HG03571 (cell line): ENCODE results near the gene AEBP1.

ENCODE experiments used
- ATAC-seq: cut with Tn5 transposase; IDR thresholded peaks from one replicate; pipeline ENCODE4 v1.9.1; 2021; ENCODE audit not compliant: unreplicated experiment

Gene AEBP1

GRCh38 chr7:44066494-44067063 lies 37.6 kb upstream of the AEBP1 start:
- ATAC-seq: no peak

- ATAC-seq: no peak
These were observed 36.8 kb upstream of the AEBP1 start for GRCh38 chr7:44067064-44067951.

GRCh38 chr7:44068054-44068453 lies 36.1 kb upstream of the AEBP1 start:
- no peak for ATAC-seq

- ATAC-seq: no peak
These were observed 32.3 kb upstream of the AEBP1 start for GRCh38 chr7:44071726-44072363.

- no peak for ATAC-seq
These were observed 31.5 kb upstream of the AEBP1 start for GRCh38 chr7:44072364-44073231.

DNA sequence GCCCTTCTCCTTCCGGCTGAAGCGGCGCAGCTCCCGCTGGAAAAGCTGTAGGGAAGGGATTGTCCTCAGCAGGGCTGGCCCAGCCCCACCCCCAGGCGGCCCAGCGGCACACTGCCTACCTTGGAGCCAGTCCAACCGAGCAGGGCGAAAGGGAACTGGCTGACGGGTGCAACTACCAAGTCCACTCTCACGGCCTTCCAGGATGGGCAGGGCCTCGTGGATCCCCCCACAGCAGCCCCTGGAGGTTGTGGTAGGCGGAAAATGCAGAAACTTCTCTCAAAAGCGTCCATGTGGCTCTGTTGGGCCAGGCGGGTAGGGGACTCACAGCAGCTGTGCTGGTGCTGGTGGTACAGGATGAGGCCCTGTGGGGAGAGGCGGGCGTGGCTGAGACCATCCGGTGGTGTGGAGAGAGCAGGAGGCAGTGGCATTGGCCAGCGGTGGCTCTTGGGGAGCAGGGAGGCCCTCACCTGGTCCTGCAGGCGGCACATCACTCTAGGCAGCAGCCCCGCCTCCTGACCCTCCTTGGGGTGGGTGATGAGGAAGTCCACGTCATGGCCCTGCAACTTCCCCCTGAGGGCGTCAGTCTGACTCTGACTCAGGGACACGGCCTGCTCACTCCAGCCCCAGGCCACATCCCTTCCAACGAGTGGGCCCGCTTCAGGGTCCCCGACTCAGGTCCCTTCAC lies 30.3 kb upstream of the AEBP1 start:
- no peak for ATAC-seq

DNA sequence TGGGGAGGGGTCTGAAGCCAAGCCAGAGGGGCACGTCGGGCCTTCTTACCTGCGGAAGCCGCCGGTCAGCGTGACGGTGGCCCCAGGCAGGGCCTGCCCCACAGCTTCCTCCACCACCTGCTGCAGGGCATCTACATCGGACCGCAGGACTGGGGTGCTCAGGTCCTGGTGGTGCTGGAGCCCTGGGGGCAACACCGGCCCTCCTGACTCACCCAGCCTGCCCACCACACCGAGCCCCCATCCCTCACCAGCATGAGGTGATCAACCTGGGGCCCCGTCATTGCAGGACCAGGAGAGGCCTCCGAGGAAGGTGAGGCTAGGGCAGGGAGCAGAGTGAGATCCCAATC lies 29.8 kb upstream of the AEBP1 start:
- no peak for ATAC-seq

- ATAC-seq: no peak
These were observed 28.7 kb upstream of the AEBP1 start for GRCh38 chr7:44075296-44076075.

DNA sequence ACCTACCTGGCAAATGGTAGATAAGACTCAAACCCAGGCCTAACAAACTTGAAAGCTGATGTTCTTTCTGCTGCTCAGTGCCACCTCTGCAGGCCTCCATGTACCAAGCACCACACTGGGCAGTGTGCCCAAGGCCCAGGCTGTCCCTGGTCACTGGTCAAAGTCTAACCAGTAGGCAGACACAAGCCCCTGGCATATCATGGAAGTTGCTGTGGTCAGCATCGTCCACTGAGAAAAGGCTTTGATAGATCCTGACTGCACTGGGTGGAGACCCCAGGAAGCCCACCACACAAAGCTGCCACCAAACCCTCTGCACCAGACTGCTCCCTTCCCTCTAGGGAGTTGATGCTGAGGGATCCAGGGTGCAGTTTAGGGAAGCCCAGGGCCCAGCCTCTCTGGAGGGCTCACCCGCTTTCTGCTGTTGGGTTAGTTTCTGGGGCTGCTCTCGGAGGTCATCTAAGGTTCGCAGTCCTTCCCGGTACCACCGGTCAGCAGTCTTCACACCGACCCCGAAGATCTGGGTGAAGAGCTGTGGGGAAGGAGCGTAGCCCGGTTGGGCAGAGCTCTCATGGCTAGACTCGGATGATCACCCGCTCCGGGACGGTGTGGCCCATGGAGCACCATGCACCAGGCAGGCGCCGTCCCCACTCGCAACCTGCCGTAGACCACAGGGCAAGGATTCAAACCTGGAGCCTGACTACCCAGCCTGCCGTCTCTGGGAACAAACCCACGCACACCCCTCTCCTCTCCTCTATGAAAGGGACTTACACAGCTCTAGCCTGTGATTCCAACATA lies 27.8 kb upstream of the AEBP1 start:
- ATAC-seq: no peak

DNA sequence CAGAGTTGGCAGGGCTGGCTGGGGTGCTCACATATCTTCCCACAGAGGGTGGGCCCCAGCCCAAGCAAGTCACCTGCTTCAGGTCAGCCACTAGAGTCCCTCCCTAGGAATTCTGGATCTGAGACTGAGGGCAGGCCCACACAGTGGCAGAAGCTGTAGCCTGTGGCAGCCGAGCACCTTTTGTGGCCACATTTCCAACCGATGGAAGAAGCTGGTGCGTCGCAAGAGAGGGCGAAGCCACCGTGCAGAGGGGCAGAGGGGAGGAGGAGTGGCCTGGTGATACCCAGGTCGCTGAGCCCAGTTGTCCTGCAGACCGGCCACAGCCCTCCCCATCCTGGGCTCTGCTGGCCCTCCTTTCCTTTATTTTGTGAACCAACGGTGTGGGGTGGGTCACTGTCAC lies 27.1 kb upstream of the AEBP1 start:
- ATAC-seq: no peak

- no peak for ATAC-seq
These were observed 26.5 kb upstream of the AEBP1 start for GRCh38 chr7:44077681-44078091.

GRCh38 chr7:44078521-44078920 lies 25.6 kb upstream of the AEBP1 start:
- no peak for ATAC-seq

- ATAC-seq: no peak
These were observed 24.7 kb upstream of the AEBP1 start for GRCh38 chr7:44079331-44080021.

DNA sequence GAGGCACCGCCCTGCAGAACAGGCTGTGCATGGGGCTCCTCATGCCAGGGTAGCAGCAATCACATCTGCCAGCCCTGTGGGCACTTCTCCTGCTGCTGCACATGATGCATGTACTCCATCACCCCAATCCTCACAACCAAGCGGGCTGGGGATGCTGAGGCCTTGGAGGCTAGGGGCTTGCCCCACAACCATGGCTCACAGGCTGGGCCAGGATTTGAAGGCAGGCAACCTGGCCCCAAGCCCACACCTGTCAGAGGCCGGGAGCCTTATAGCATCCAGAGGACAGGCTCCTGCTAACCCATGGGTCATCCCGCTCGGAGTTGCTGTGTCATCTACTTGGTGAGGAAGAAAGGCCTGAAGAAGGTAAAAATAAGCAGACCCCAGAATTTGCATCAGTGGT lies 24.0 kb upstream of the AEBP1 start:
- no peak for ATAC-seq

- no peak for ATAC-seq
These were observed 23.4 kb upstream of the AEBP1 start for GRCh38 chr7:44080686-44081265.

GRCh38 chr7:44081266-44081748 lies 22.8 kb upstream of the AEBP1 start:
- ATAC-seq: no peak

GRCh38 chr7:44082541-44083207 lies 21.5 kb upstream of the AEBP1 start:
- ATAC-seq: peak; percentile 91
